H9 (cell line): Measurements from ENCODE around the gene GCSAML. TPM values are rescaled to one million over a fixed set of nuclear protein-coding genes. Genes with fewer than 3 reads are reported as not detected.

ENCODE experiments used
- DNase-seq: peaks from one replicate; pipeline ENCODE4 v3.0.0-alpha.2; 2017
- H2AFZ ChIP-seq: one replicate; pipeline ENCODE4 v1.6.1; 2013; ENCODE audit warnings: mild to moderate bottlenecking, low read length, control low read depth, moderate library complexity
- H2AK5ac ChIP-seq: 2 replicates; pipeline ENCODE4 v1.6.1; 2013; ENCODE audit warnings: low read length, control low read depth, mixed read lengths; ENCODE audit not compliant: insufficient read length
- H2BK120ac ChIP-seq: one replicate; pipeline ENCODE4 v1.6.1; 2013; ENCODE audit warnings: low read depth, mild to moderate bottlenecking, low read length, control low read depth, inconsistent platforms; ENCODE audit not compliant: poor library complexity, severe bottlenecking
- H2BK12ac ChIP-seq: 2 replicates; pipeline ENCODE4 v1.6.1; 2013; ENCODE audit warnings: low read length, control low read depth, mixed read lengths, low read depth; ENCODE audit not compliant: insufficient read length
- H2BK15ac ChIP-seq: 2 replicates; pipeline ENCODE4 v1.6.1; 2013; ENCODE audit warnings: low read depth, low read length, control low read depth
- H2BK20ac ChIP-seq: one replicate; pipeline ENCODE4 v1.6.1; 2013; ENCODE audit warnings: low read depth, mild to moderate bottlenecking, low read length, control low read depth, inconsistent platforms; ENCODE audit not compliant: poor library complexity, severe bottlenecking
- H2BK5ac ChIP-seq: 2 replicates; pipeline ENCODE4 v1.6.1; 2013; ENCODE audit warnings: low read length, control low read depth, mixed read lengths; ENCODE audit not compliant: insufficient read length
- H3K14ac ChIP-seq: 2 replicates; pipeline ENCODE4 v1.6.1; 2013; ENCODE audit warnings: low read length, control low read depth; ENCODE audit not compliant: insufficient read depth
- H3K18ac ChIP-seq: 2 replicates; pipeline ENCODE4 v1.6.1; 2013; ENCODE audit warnings: low read depth, mild to moderate bottlenecking, mixed read lengths, low read length, control low read depth; ENCODE audit not compliant: insufficient read length
- H3K23ac ChIP-seq: 2 replicates; pipeline ENCODE4 v1.6.1; 2013; ENCODE audit warnings: low read length, control low read depth, mixed read lengths, low read depth; ENCODE audit not compliant: insufficient read length
- H3K23me2 ChIP-seq: 2 replicates; pipeline ENCODE4 v1.6.1; 2013; ENCODE audit warnings: low read depth, mild to moderate bottlenecking, mixed read lengths, low read length, control low read depth; ENCODE audit not compliant: insufficient read length, poor library complexity, severe bottlenecking
- H3K27ac ChIP-seq: 2 replicates; pipeline ENCODE4 v1.5.1; 2013; ENCODE audit warnings: low read length, control low read depth, mixed read lengths, low read depth; ENCODE audit not compliant: insufficient read length
- H3K27me3 ChIP-seq: 2 replicates; pipeline ENCODE4 v1.6.1; 2013; ENCODE audit warnings: low read length, control low read depth, inconsistent platforms; ENCODE audit not compliant: insufficient read depth
- H3K4ac ChIP-seq: 2 replicates; pipeline ENCODE4 v1.6.1; 2013; ENCODE audit warnings: low read depth, mild to moderate bottlenecking, control low read depth, inconsistent platforms, low read length, moderate library complexity
- H3K4me1 ChIP-seq: 2 replicates; pipeline ENCODE4 v1.6.1; 2013; ENCODE audit warnings: low read length, control low read depth, inconsistent platforms; ENCODE audit not compliant: insufficient read depth
- H3K4me2 ChIP-seq: 2 replicates; pipeline ENCODE4 v1.6.1; 2013; ENCODE audit warnings: low read length, control low read depth, mixed read lengths; ENCODE audit not compliant: insufficient read length, insufficient read depth
- H3K56ac ChIP-seq: 2 replicates; pipeline ENCODE4 v1.6.1; 2013; ENCODE audit warnings: low read depth, mild to moderate bottlenecking, mixed read lengths, low read length, control low read depth; ENCODE audit not compliant: insufficient read length
- H3K79me1 ChIP-seq: 2 replicates; pipeline ENCODE4 v1.6.1; 2013; ENCODE audit warnings: low read depth, mild to moderate bottlenecking, moderate library complexity, low read length, control low read depth, inconsistent platforms; ENCODE audit not compliant: insufficient read depth, poor library complexity, severe bottlenecking
- H3K79me2 ChIP-seq: 2 replicates; pipeline ENCODE4 v1.6.1; 2013; ENCODE audit warnings: low read length, control low read depth, inconsistent platforms; ENCODE audit not compliant: insufficient read depth
- H3K9ac ChIP-seq: 2 replicates; pipeline ENCODE4 v1.6.1; 2013; ENCODE audit warnings: low read length, control low read depth, mixed read lengths; ENCODE audit not compliant: insufficient read length; ENCODE audit errors: extremely low read depth
- H3K9me3 ChIP-seq: one replicate; pipeline ENCODE4 v1.6.1; 2013; ENCODE audit warnings: low read depth, low read length, inconsistent platforms; ENCODE audit not compliant: control insufficient read depth
- H3T11ph ChIP-seq: one replicate; pipeline ENCODE4 v1.6.1; 2013; ENCODE audit warnings: mild to moderate bottlenecking, low read length, control low read depth, inconsistent platforms
- H4K20me1 ChIP-seq: one replicate; pipeline ENCODE4 v1.6.1; 2013; ENCODE audit not compliant: control insufficient read depth, insufficient read length, insufficient read depth
- H4K5ac ChIP-seq: 2 replicates; pipeline ENCODE4 v1.6.1; 2013; ENCODE audit warnings: low read depth, mild to moderate bottlenecking, mixed read lengths, low read length, control low read depth; ENCODE audit not compliant: insufficient read length
- H4K8ac ChIP-seq: replicated peaks from 2 replicates; pipeline ENCODE4 v1.6.1; 2013; ENCODE audit warnings: low read length, control low read depth, mixed read lengths, low read depth; ENCODE audit not compliant: insufficient read length
- H4K91ac ChIP-seq: 2 replicates; pipeline ENCODE4 v1.6.1; 2013; ENCODE audit warnings: low read depth, mild to moderate bottlenecking, moderate library complexity, mixed read lengths, low read length, control low read depth; ENCODE audit not compliant: insufficient read length
- H3K27ac Mint-ChIP-seq, 3 experiments: 2 replicates in 2 of 3; 3 replicates in 1 of 3; pipeline ENCODE4 v1.8.0; 2020 to 2021; ENCODE audit warnings: mixed read lengths in 3 of 3, mild to moderate bottlenecking in 1 of 3, moderate library complexity in 1 of 3
- H3K27me3 Mint-ChIP-seq: 2 replicates; pipeline ENCODE4 v1.8.0; 2021; ENCODE audit warnings: low read depth, mild to moderate bottlenecking, moderate library complexity, mixed read lengths
- H3K36me3 Mint-ChIP-seq, 3 experiments: 2 replicates in 2 of 3; 3 replicates in 1 of 3; pipeline ENCODE4 v1.8.0; 2020 to 2021; ENCODE audit warnings: low read depth in 3 of 3, mixed read lengths in 3 of 3; ENCODE audit not compliant: insufficient read depth in 1 of 3
- H3K4me1 Mint-ChIP-seq, 2 experiments: 2 replicates each; pipeline ENCODE4 v1.8.0; 2020; ENCODE audit warnings: mixed read lengths in 2 of 2
- H3K4me3 Mint-ChIP-seq, 2 experiments: 2 replicates in 1 of 2; 3 replicates in 1 of 2; pipeline ENCODE4 v1.8.0; 2020 to 2021; ENCODE audit warnings: mild to moderate bottlenecking in 2 of 2, mixed read lengths in 2 of 2, moderate library complexity in 1 of 2
- H3K9me3 Mint-ChIP-seq, 2 experiments: 2 replicates in 1 of 2; 3 replicates in 1 of 2; pipeline ENCODE4 v1.8.0; 2020; ENCODE audit warnings: mild to moderate bottlenecking in 2 of 2, mixed read lengths in 2 of 2, moderate library complexity in 1 of 2
- WGBS: extraction: QIAGEN DNeasy Blood & Tissue Kit; methylation state at CpG from one replicate; pipeline ENCODE4 v1.1.7; 2013; ENCODE audit warnings: missing lambda C conversion rate, low lambda C conversion rate, mixed read lengths; ENCODE audit not compliant: insufficient read length; ENCODE audit errors: extremely low coverage; 5-methylcytosine and 5-hydroxymethylcytosine counted together
- total RNA-seq: library from RNA; stranded (reverse); gene quantifications from 2 replicates; pipeline ENCODE4 v1.2.1, GENCODE V29; 2021
- TF ChIP-seq, protein P1 (sequence below): fragments of 200-600 bp; sonication (generic); conservative IDR thresholded peaks from 3 replicates; pipeline ENCODE4 v1.8.0; 2021; ENCODE audit warnings: antibody characterized with exemption, mild to moderate bottlenecking

GCSAML gene
- total RNA-seq, 1 experiment from 2014 or later = not detected

DNA sequence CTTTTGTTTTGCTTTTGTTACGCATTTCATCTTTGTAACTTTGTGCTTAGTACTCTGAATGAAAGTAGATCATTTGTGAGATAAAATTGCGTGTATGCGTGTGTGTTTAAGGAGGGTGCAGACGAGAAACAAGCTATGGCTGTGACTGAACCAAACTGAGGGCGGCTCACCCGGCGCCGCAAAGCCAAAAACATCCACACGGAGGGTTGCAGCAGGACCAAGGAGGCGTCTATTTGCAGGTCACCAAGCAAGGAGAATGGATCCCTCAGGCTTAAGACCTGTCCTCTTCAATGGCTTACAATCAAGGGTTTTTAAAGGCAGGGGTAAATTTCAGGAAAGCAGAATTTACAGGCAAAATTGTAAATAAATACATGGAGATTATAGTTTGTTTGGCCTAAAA lies 12.8 kb downstream of the GCSAML start:
- Histone ChIP-seq H3K9me3 (no peaks in the 10 kb centered on the region), H3K4ac (no peak overlapping the region), H2AFZ (no peak overlapping the region), H2BK120ac (no peak overlapping the region), H3K9ac (no peak overlapping the region), H3K23ac (no peak overlapping the region), H2BK12ac (no peak overlapping the region), H3K27me3 (no peaks in the 10 kb centered on the region), H3K27ac (no peak overlapping the region), H2BK5ac (no peak overlapping the region), H4K5ac (no peak overlapping the region), H3K23me2 (no peaks in the 10 kb centered on the region), H3K79me2 (no peaks in the 10 kb centered on the region), H3K4me1 (no peaks in the 10 kb centered on the region; the same call in 1 of the 2 replicates), H3K18ac (no peak overlapping the region), H3K14ac (no peak overlapping the region), H3T11ph (no peak overlapping the region), H2BK15ac (no peak overlapping the region), H4K20me1 (no peaks in the 10 kb centered on the region), H4K8ac (no peak overlapping the region), H4K91ac (no peak overlapping the region), H2AK5ac (no peak overlapping the region), H3K79me1 (no peaks in the 10 kb centered on the region), H2BK20ac (no peak overlapping the region), H3K56ac (no peak overlapping the region), H3K4me2 (no peak overlapping the region)
- Mint-ChIP-seq H3K4me1 (peaks cover 11% of the 10 kb centered on the region in 2 experiments), H3K36me3 (no peaks in the 10 kb centered on the region; a peak in 1 of 7 replicates), H3K9me3 (no peaks in the 10 kb centered on the region), H3K27me3 (no peaks in the 10 kb centered on the region), H3K4me3 (no peak overlapping the region), H3K27ac (peak overlapping the region in 1 of 3 experiments; percentile 46; a peak in 1 of 7 replicates)
- DNase-seq = peak; percentile 41
- TF ChIP-seq, protein P1, sequence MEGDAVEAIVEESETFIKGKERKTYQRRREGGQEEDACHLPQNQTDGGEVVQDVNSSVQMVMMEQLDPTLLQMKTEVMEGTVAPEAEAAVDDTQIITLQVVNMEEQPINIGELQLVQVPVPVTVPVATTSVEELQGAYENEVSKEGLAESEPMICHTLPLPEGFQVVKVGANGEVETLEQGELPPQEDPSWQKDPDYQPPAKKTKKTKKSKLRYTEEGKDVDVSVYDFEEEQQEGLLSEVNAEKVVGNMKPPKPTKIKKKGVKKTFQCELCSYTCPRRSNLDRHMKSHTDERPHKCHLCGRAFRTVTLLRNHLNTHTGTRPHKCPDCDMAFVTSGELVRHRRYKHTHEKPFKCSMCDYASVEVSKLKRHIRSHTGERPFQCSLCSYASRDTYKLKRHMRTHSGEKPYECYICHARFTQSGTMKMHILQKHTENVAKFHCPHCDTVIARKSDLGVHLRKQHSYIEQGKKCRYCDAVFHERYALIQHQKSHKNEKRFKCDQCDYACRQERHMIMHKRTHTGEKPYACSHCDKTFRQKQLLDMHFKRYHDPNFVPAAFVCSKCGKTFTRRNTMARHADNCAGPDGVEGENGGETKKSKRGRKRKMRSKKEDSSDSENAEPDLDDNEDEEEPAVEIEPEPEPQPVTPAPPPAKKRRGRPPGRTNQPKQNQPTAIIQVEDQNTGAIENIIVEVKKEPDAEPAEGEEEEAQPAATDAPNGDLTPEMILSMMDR = no peak
- no CpG with 5 or more reads among the region's 10 CpGs for WGBS
